Stimulated activated CD4-positive, alpha-beta T cell treated with anti-CD3 and anti-CD28 coated beads, TNF-alpha, amount 100 ng/mL, for 24 hours (primary cell): Measurements from ENCODE around the gene GRID1.

Experiments
- DNase-seq, 3 experiments: peaks; one replicate each; pipeline ENCODE4 v3.0.0-alpha.2; 2020; ENCODE audit warnings: low read depth in 3 of 3

Gene GRID1

GRCh38 chr10:86370006-86370585 lies 3.5 kb upstream of the GRID1 start:
- DNase-seq, result no peak

GRCh38 chr10:86368987-86369386 lies 2.4 kb upstream of the GRID1 start:
- no peak for DNase-seq

- DNase-seq, result no peak
Observed at GRCh38 chr10:86368046-86368445, 1.5 kb upstream of the GRID1 start.

- DNase-seq, result no peak
Observed at GRCh38 chr10:86367152-86367951, 757 bp upstream of the GRID1 start.

GRCh38 chr10:86366902-86367151 lies 232 bp upstream of the GRID1 start:
- no peak for DNase-seq

- no peak for DNase-seq
Observed at GRCh38 chr10:86365346-86366032, 1.1 kb downstream of the GRID1 start.

- DNase-seq, result no peak
Observed at GRCh38 chr10:86364491-86365345, 1.9 kb downstream of the GRID1 start.

- no peak for DNase-seq
Observed at GRCh38 chr10:86363833-86364490, 2.6 kb downstream of the GRID1 start.

GRCh38 chr10:86363184-86363832 lies 3.3 kb downstream of the GRID1 start:
- no peak for DNase-seq

GRCh38 chr10:86362586-86363183 lies 3.9 kb downstream of the GRID1 start:
- DNase-seq, result no peak

- no peak for DNase-seq
Observed at GRCh38 chr10:86362129-86362527, 4.5 kb downstream of the GRID1 start.

GRCh38 chr10:86361156-86362128 lies 5.2 kb downstream of the GRID1 start:
- DNase-seq, result no peak

GRCh38 chr10:86360657-86361056 lies 5.9 kb downstream of the GRID1 start:
- no peak for DNase-seq

GRCh38 chr10:86359954-86360353 lies 6.6 kb downstream of the GRID1 start:
- DNase-seq, result no peak

- no peak for DNase-seq
Observed at GRCh38 chr10:86359111-86359510, 7.5 kb downstream of the GRID1 start.

GRCh38 chr10:86357676-86358075 lies 8.9 kb downstream of the GRID1 start:
- no peak for DNase-seq

- no peak for DNase-seq
Observed at GRCh38 chr10:86357041-86357440, 9.6 kb downstream of the GRID1 start.

GRCh38 chr10:86356296-86356695 lies 10.3 kb downstream of the GRID1 start:
- DNase-seq, result no peak

- DNase-seq, result no peak
Observed at GRCh38 chr10:86355571-86356038, 11.0 kb downstream of the GRID1 start.
